HG03159 (cell line): ENCODE measurements around the gene NGF.

Experiments used
- ATAC-seq: cut with Tn5 transposase; IDR thresholded peaks from one replicate; pipeline ENCODE4 v1.9.1; 2021; ENCODE audit warnings: mild to moderate bottlenecking, moderate library complexity; ENCODE audit not compliant: unreplicated experiment

Gene NGF

GRCh38 chr1:115240297-115240696 lies 97.8 kb downstream of the NGF start:
- no peak for ATAC-seq

- no peak for ATAC-seq
These were observed 98.6 kb downstream of the NGF start for GRCh38 chr1:115239426-115239825.

- ATAC-seq: no peak
These were observed 99.0 kb downstream of the NGF start for GRCh38 chr1:115239148-115239422.

GRCh38 chr1:115238336-115239147 lies 99.5 kb downstream of the NGF start:
- ATAC-seq: no peak

- no peak for ATAC-seq
These were observed 100.5 kb downstream of the NGF start for GRCh38 chr1:115237507-115237906.

GRCh38 chr1:115237023-115237422 lies 101.0 kb downstream of the NGF start:
- ATAC-seq: no peak
